ENCODE data around the gene GPA33. TPM values are rescaled to one million over a fixed set of nuclear protein-coding genes. Genes with fewer than 3 reads are reported as not detected.

GPA33 gene
- total RNA-seq, 1 experiment from 2014 or later, result not detected

GRCh38 chr1:167022384-167022783, 67.8 kb downstream of the GPA33 start:
- Histone ChIP-seq H3K27ac (ENCODE audit: insufficient read length, low read depth, low read length) (no peak overlapping the region), H3K9me3 (ENCODE audit: control insufficient read depth, low read depth, low read length) (no peaks in the 10 kb centered on the region), H3K79me2 (ENCODE audit: insufficient read depth, low read length) (no peaks in the 10 kb centered on the region), H3K23me2 (ENCODE audit: insufficient read length, low read depth, low read length, poor library complexity, severe bottlenecking) (no peaks in the 10 kb centered on the region), H3K23ac (ENCODE audit: insufficient read length, low read depth, low read length) (no peak overlapping the region), H4K91ac (ENCODE audit: insufficient read length, low read depth, low read length) (no peak overlapping the region), H3K56ac (ENCODE audit: insufficient read length, low read depth, low read length) (no peak overlapping the region), H3K18ac (ENCODE audit: insufficient read length, low read depth, low read length) (no peak overlapping the region), H2AK5ac (ENCODE audit: insufficient read length, low read length) (no peak overlapping the region), H3T11ph (ENCODE audit: low read length) (no peak overlapping the region), H2BK120ac (ENCODE audit: low read depth, low read length, poor library complexity, severe bottlenecking) (no peak overlapping the region), H3K9ac (ENCODE audit: extremely low read depth, insufficient read length, low read length) (no peak overlapping the region), H3K79me1 (ENCODE audit: insufficient read depth, low read depth, low read length, poor library complexity, severe bottlenecking) (no peaks in the 10 kb centered on the region), H4K5ac (ENCODE audit: insufficient read length, low read depth, low read length) (no peak overlapping the region), H4K20me1 (ENCODE audit: control insufficient read depth, insufficient read depth, insufficient read length) (no peaks in the 10 kb centered on the region), H3K27me3 (ENCODE audit: insufficient read depth, low read length) (no peaks in the 10 kb centered on the region), H3K4ac (ENCODE audit: low read depth, low read length) (no peak overlapping the region), H4K8ac (replicated peaks; ENCODE audit: insufficient read length, low read depth, low read length) (no peak overlapping the region), H2BK12ac (ENCODE audit: insufficient read length, low read depth, low read length) (no peak overlapping the region), H3K14ac (ENCODE audit: insufficient read depth, low read length) (no peak overlapping the region), H3K4me1 (ENCODE audit: insufficient read depth, low read length) (no peaks in the 10 kb centered on the region), H3K4me2 (ENCODE audit: insufficient read depth, insufficient read length, low read length) (no peak overlapping the region), H2BK5ac (ENCODE audit: insufficient read length, low read length) (no peak overlapping the region), H2BK20ac (ENCODE audit: low read depth, low read length, poor library complexity, severe bottlenecking) (no peak overlapping the region), H2AFZ (ENCODE audit: low read length) (no peak overlapping the region), H2BK15ac (ENCODE audit: low read depth, low read length) (no peak overlapping the region)
- no CpG with 5 or more reads among the region's 1 CpG for WGBS (ENCODE audit: extremely low coverage, insufficient read length, low lambda C conversion rate)
- H3K27me3 Mint-ChIP-seq (ENCODE audit: low read depth), result no peaks in the 10 kb centered on the region; the same call in 1 of the 2 replicates
- H3K9me3 Mint-ChIP-seq, result no peaks in the 10 kb centered on the region
- no peak overlapping the region for H3K4me3 Mint-ChIP-seq
- no peaks in the 10 kb centered on the region for H3K36me3 Mint-ChIP-seq (ENCODE audit: insufficient read depth in 1 of 3, low read depth in 3 of 3)
- no peak for DNase-seq
- no peaks in the 10 kb centered on the region for H3K4me1 Mint-ChIP-seq
- no peak overlapping the region for H3K27ac Mint-ChIP-seq
- no peak for TF ChIP-seq CTCF (conservative IDR thresholded peaks at IDR 0.05)
